K562 (cell line): ENCODE measurements around the gene UFC1. TPM values are rescaled to one million over a fixed set of nuclear protein-coding genes. Genes with fewer than 3 reads are reported as not detected.

Source experiments
- ARHGAP35 ChIP-seq: fragments of 450-650 bp; IDR thresholded peaks from 2 replicates; pipeline ENCODE4 v1.6.1; 2018; ENCODE audit not compliant: partially characterized antibody
- BACH1 ChIP-seq: fragments of 200-800 bp; sonication (Bioruptor generic); IDR thresholded peaks from 2 replicates; pipeline ENCODE4 v1.6.1; 2016; ENCODE audit warnings: missing genetic modification characterization, missing compliant biosample characterization
- EP300 ChIP-seq: IDR thresholded peaks from 2 replicates; pipeline ENCODE4 v1.6.1; 2012; ENCODE audit warnings: low read length, improper control_type of control experiment
- GATAD2A ChIP-seq: fragments of 450-650 bp; IDR thresholded peaks from 2 replicates; pipeline ENCODE4 v1.6.1; 2017
- HNRNPH1 ChIP-seq: fragments of 200-400 bp; formaldehyde crosslinking; optimal IDR thresholded peaks from 2 replicates; pipeline ENCODE3; 2017; ENCODE audit warnings: low read depth, mild to moderate bottlenecking, low read length, moderate library complexity
- KLF6 ChIP-seq: fragments of 250-450 bp; sonication (Bioruptor Pico); IDR thresholded peaks from 2 replicates; pipeline ENCODE4 v1.4.0; 2020; ENCODE audit warnings: mild to moderate bottlenecking, moderate library complexity, borderline replicate concordance
- NR0B1 ChIP-seq: fragments of 450-650 bp; IDR thresholded peaks from one replicate; pipeline ENCODE4 v1.6.1; 2018; ENCODE audit warnings: mild to moderate bottlenecking, moderate library complexity; ENCODE audit not compliant: partially characterized antibody
- SMARCC2 ChIP-seq: fragments of 450-650 bp; IDR thresholded peaks from 2 replicates; pipeline ENCODE4 v1.6.1; 2017; ENCODE audit warnings: antibody characterized with exemption, moderate library complexity, mild to moderate bottlenecking, low read depth
- TEAD4 ChIP-seq, 2 experiments: sonication (generic) in 1 of 2; formaldehyde crosslinking in 1 of 2; IDR thresholded peaks; 2 replicates each; pipeline versions ENCODE4 v1.6.1 to v1.8.0; 2012 to 2022; ENCODE audit warnings: borderline replicate concordance in 1 of 2, inconsistent platforms in 1 of 2, low read length in 1 of 2, mild to moderate bottlenecking in 1 of 2, missing genetic modification reagents in 1 of 2
- TRIM28 ChIP-seq: fragments of 450-650 bp; IDR thresholded peaks from 2 replicates; pipeline ENCODE4 v1.6.1; 2017
- TSHZ1 ChIP-seq: fragments of 250-450 bp; sonication (Bioruptor Pico); IDR thresholded peaks from 2 replicates; pipeline ENCODE4 v1.4.0; 2020; ENCODE audit warnings: mild to moderate bottlenecking, moderate library complexity
- ZBTB1 ChIP-seq: sonication (generic); formaldehyde crosslinking; IDR thresholded peaks from 2 replicates; pipeline ENCODE4 v1.8.1; 2023; ENCODE audit warnings: missing genetic modification reagents, low read depth, mild to moderate bottlenecking, borderline replicate concordance
- ZFP30 ChIP-seq: fragments of 250-450 bp; sonication (Bioruptor Pico); IDR thresholded peaks from 2 replicates; pipeline ENCODE4 v1.8.0; 2022; ENCODE audit warnings: moderate library complexity, mild to moderate bottlenecking, inconsistent platforms, borderline replicate concordance
- ZFPM2 ChIP-seq: fragments of 250-450 bp; sonication (Bioruptor Pico); IDR thresholded peaks from 2 replicates; pipeline ENCODE4 v1.5.1; 2022; ENCODE audit warnings: mild to moderate bottlenecking
- ZNF766 ChIP-seq: fragments of 200-800 bp; sonication (Bioruptor generic); conservative IDR thresholded peaks from 2 replicates; pipeline ENCODE4 v1.6.1; 2016; ENCODE audit warnings: missing genetic modification characterization, missing compliant biosample characterization
- polyA plus RNA-seq, 8 experiments: library from polyadenylated mRNA; depleted of rRNA in 4 of 8; stranded (reverse) in 5 of 8; unstranded in 3 of 8; fragments of >200 nt; fragmentation: Nextera tagmentation in 2 of 8; fragmentation: Illumina TruSeq in 1 of 8; extraction: Ambion mirVana in 2 of 8; extraction: Trizol in 1 of 8; gene quantifications; 2 replicates each; pipeline versions ENCODE4 v1.2.1 to v1.2.3, GENCODE V29; 2011 to 2014; ENCODE audit warnings: inconsistent platforms in 1 of 8, missing spikeins in 1 of 8
- total RNA-seq, 7 experiments: library from RNA; depleted of rRNA in 6 of 7; stranded (reverse); fragments of >200 nt in 6 of 7; fragmentation: Illumina TruSeq in 2 of 7; extraction: Trizol in 2 of 7; gene quantifications; 2 replicates each; pipeline versions ENCODE4 v1.2.1 to v1.2.3, GENCODE V29; 2011 to 2021; ENCODE audit warnings: low replicate concordance in 1 of 7
- TF ChIP-seq, protein P1 (sequence below): fragments of 250-450 bp; sonication (Bioruptor Pico); IDR thresholded peaks from 2 replicates; pipeline ENCODE4 v1.4.0; 2020

UFC1 gene
- total and polyA plus RNA-seq, 9 of the 15 experiments (the other 6 are each of a cell fraction or from before 2014, with no cell fraction given) = 92.8 to 220 (median 161) TPM

DNA sequence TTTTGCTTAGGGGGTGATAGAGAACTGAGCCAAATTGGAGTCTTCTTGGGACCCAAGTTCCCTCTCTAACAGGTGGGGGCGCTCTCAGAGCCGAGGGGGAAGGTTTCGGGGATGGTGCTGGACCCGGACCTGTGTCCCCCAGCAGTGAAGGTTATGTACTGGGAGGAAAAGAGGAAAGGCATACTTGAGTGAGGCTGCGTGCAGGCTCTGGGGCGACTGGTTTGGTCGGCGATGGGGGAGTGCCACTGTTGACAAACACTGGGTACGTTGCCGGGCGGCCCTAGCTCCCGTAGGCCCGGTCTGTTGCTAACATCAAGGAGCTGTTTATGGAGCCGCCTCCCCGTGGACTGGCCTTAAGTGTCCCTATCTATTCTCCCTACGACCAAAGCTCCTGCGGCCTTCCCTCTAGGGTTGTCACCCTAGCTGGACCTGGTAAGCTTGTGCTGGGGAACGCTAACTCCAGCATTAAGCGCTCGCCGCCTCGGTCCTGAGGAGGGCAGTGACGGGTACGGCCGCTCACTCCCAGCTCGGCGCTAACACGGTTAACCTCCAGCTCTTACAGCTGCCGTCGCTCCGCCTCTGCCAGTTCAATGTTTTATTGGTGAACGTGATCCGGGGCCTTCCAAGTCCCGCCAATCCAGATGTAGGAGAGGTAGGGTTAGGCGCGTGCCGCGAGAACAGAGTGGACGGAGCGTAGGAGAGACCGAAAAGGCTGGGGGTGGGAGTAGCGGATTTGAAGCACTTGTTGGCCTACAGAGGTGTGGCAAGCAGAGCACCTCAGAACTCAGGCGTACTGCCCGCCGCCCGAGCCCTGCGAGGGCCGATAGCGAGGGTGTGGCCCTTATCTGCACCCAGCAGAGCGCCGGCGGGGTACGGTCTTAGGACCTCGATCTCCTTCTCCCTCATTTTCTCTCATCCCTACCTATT lies 12.2 kb downstream of the UFC1 start, which contains the start of gene PPOX (continued):
- TF ChIP-seq ZBTB1 (CRISPR knock-in tag) (0 out of 2 replicates have a peak, but pooled peaks have one; percentile 21), TRIM28 (0 out of 2 replicates have a peak, but pooled peaks have one; percentile 43), ZFP30 (CRISPR knock-in tag) (no peak), SMARCC2 (peak; percentile 94), NR0B1 (no peak), EP300 (peak; percentile 98), BACH1 (tag) (no peak), KLF6 (CRISPR knock-in tag) (peak; percentile 79; the same call in 1 of the 2 replicates), TSHZ1 (CRISPR knock-in tag) (no peak), HNRNPH1 (no peak), ZFPM2 (no peak), TEAD4 (IDR thresholded peaks at IDR 0.05; ENCODE audit: low read length) (peak; percentile 98), TEAD4 (CRISPR knock-in tag; IDR thresholded peaks at IDR 0.05; ENCODE audit: borderline replicate concordance) (no peak), GATAD2A (0 out of 2 replicates have a peak, but pooled peaks have one; percentile 9), ZNF766 (CRISPR knock-in tag) (peak; percentile 86), ARHGAP35 (no peak)
- TF ChIP-seq, protein P1, sequence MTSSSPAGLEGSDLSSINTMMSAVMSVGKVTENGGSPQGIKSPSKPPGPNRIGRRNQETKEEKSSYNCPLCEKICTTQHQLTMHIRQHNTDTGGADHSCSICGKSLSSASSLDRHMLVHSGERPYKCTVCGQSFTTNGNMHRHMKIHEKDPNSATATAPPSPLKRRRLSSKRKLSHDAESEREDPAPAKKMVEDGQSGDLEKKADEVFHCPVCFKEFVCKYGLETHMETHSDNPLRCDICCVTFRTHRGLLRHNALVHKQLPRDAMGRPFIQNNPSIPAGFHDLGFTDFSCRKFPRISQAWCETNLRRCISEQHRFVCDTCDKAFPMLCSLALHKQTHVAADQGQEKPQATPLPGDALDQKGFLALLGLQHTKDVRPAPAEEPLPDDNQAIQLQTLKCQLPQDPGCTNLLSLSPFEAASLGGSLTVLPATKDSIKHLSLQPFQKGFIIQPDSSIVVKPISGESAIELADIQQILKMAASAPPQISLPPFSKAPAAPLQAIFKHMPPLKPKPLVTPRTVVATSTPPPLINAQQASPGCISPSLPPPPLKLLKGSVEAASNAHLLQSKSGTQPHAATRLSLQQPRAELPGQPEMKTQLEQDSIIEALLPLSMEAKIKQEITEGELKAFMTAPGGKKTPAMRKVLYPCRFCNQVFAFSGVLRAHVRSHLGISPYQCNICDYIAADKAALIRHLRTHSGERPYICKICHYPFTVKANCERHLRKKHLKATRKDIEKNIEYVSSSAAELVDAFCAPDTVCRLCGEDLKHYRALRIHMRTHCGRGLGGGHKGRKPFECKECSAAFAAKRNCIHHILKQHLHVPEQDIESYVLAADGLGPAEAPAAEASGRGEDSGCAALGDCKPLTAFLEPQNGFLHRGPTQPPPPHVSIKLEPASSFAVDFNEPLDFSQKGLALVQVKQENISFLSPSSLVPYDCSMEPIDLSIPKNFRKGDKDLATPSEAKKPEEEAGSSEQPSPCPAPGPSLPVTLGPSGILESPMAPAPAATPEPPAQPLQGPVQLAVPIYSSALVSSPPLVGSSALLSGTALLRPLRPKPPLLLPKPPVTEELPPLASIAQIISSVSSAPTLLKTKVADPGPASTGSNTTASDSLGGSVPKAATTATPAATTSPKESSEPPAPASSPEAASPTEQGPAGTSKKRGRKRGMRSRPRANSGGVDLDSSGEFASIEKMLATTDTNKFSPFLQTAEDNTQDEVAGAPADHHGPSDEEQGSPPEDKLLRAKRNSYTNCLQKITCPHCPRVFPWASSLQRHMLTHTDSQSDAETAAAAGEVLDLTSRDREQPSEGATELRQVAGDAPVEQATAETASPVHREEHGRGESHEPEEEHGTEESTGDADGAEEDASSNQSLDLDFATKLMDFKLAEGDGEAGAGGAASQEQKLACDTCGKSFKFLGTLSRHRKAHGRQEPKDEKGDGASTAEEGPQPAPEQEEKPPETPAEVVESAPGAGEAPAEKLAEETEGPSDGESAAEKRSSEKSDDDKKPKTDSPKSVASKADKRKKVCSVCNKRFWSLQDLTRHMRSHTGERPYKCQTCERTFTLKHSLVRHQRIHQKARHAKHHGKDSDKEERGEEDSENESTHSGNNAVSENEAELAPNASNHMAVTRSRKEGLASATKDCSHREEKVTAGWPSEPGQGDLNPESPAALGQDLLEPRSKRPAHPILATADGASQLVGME (CRISPR knock-in tag) = peak; percentile 14; the same call in 1 of the 2 replicates
